ENCODE measurements around the gene CA10.

DNA sequence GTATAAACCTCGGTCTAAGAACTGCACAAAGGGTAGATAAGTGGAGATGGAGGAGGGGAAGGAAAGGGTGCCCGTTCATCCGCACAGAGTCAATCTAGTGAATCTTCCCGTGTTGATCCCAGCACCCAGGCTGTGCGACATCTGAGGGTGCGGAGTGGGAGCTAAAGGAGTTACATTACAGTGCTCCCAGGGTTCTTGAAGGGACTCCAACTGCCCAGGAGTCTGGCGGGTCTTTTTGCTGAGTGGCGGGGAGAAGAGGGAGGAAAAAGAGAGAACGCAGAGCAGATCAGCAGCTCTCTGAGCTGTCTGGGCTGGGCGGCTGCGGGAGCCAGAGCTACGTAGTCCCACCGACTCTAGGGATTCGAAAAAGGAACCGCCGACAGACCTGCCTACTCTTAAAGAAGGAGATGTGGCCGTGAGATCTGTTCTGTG lies 1.6 kb upstream of the CA10 start:
- TF ChIP-seq, protein P1, sequence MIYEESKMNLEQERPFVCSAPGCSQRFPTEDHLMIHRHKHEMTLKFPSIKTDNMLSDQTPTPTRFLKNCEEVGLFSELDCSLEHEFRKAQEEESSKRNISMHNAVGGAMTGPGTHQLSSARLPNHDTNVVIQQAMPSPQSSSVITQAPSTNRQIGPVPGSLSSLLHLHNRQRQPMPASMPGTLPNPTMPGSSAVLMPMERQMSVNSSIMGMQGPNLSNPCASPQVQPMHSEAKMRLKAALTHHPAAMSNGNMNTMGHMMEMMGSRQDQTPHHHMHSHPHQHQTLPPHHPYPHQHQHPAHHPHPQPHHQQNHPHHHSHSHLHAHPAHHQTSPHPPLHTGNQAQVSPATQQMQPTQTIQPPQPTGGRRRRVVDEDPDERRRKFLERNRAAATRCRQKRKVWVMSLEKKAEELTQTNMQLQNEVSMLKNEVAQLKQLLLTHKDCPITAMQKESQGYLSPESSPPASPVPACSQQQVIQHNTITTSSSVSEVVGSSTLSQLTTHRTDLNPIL (CRISPR knock-in tag; IDR thresholded peaks at IDR 0.05; ENCODE audit: low read depth) = no peak
- no peak for TF ChIP-seq RARB (CRISPR knock-in tag; IDR thresholded peaks at IDR 0.05)
- TF ChIP-seq TOX (CRISPR knock-in tag; IDR thresholded peaks at IDR 0.05; ENCODE audit: borderline replicate concordance) = no peak
- no peak for TF ChIP-seq ZNF70 (CRISPR knock-in tag; IDR thresholded peaks at IDR 0.05)
- TF ChIP-seq ZFP3 (CRISPR knock-in tag; IDR thresholded peaks at IDR 0.05) = no peak
- TF ChIP-seq, protein P2, sequence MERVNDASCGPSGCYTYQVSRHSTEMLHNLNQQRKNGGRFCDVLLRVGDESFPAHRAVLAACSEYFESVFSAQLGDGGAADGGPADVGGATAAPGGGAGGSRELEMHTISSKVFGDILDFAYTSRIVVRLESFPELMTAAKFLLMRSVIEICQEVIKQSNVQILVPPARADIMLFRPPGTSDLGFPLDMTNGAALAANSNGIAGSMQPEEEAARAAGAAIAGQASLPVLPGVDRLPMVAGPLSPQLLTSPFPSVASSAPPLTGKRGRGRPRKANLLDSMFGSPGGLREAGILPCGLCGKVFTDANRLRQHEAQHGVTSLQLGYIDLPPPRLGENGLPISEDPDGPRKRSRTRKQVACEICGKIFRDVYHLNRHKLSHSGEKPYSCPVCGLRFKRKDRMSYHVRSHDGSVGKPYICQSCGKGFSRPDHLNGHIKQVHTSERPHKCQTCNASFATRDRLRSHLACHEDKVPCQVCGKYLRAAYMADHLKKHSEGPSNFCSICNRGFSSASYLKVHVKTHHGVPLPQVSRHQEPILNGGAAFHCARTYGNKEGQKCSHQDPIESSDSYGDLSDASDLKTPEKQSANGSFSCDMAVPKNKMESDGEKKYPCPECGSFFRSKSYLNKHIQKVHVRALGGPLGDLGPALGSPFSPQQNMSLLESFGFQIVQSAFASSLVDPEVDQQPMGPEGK (CRISPR knock-in tag; IDR thresholded peaks at IDR 0.05; ENCODE audit: borderline replicate concordance) = no peak
- TF ChIP-seq, protein P3, sequence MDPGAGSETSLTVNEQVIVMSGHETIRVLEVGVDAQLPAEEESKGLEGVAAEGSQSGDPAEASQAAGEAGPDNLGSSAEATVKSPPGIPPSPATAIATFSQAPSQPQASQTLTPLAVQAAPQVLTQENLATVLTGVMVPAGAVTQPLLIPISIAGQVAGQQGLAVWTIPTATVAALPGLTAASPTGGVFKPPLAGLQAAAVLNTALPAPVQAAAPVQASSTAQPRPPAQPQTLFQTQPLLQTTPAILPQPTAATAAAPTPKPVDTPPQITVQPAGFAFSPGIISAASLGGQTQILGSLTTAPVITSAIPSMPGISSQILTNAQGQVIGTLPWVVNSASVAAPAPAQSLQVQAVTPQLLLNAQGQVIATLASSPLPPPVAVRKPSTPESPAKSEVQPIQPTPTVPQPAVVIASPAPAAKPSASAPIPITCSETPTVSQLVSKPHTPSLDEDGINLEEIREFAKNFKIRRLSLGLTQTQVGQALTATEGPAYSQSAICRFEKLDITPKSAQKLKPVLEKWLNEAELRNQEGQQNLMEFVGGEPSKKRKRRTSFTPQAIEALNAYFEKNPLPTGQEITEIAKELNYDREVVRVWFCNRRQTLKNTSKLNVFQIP (CRISPR knock-in tag; IDR thresholded peaks at IDR 0.05; ENCODE audit: borderline replicate concordance, low read depth) = no peak
- no peak for TF ChIP-seq ZNF8 (CRISPR knock-in tag; IDR thresholded peaks at IDR 0.05)
- TF ChIP-seq, protein P4, sequence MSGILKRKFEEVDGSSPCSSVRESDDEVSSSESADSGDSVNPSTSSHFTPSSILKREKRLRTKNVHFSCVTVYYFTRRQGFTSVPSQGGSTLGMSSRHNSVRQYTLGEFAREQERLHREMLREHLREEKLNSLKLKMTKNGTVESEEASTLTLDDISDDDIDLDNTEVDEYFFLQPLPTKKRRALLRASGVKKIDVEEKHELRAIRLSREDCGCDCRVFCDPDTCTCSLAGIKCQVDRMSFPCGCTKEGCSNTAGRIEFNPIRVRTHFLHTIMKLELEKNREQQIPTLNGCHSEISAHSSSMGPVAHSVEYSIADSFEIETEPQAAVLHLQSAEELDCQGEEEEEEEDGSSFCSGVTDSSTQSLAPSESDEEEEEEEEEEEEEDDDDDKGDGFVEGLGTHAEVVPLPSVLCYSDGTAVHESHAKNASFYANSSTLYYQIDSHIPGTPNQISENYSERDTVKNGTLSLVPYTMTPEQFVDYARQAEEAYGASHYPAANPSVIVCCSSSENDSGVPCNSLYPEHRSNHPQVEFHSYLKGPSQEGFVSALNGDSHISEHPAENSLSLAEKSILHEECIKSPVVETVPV (CRISPR knock-in tag; IDR thresholded peaks at IDR 0.05) = no peak
- no peak for TF ChIP-seq ZFP30 (CRISPR knock-in tag; IDR thresholded peaks at IDR 0.05)
- no peak for TF ChIP-seq ISL1 (CRISPR knock-in tag; IDR thresholded peaks at IDR 0.05)
- no peak for TF ChIP-seq PPARA (CRISPR knock-in tag; IDR thresholded peaks at IDR 0.05; ENCODE audit: borderline replicate concordance)
- TF ChIP-seq CSDC2 (CRISPR knock-in tag; IDR thresholded peaks at IDR 0.05) = no peak
- no peak for TF ChIP-seq GLIS3 (CRISPR knock-in tag; IDR thresholded peaks at IDR 0.05)
